Gastroesophageal sphincter (tissue), 4 donors: ENCODE measurements around the gene CELA1. TPM values are rescaled to one million over a fixed set of nuclear protein-coding genes. Genes with fewer than 3 reads are reported as not detected.
A peak's percentile ranks its signal among the peaks of the same experiment; 100 is the strongest.

Experiments
- ATAC-seq: fragments of 150-250 bp; one replicate; pipeline ENCODE4 v1.9.1; 2016; ENCODE audit warnings: mild to moderate bottlenecking, moderate library complexity
- H3K27ac ChIP-seq, 4 donors: fragments of 200-600 bp; sonication (generic) in 3 of 4; 1 replicate in 3 of 4; 2 replicates in 1 of 4; pipeline ENCODE4 v1.5.1; 2016 to 2019
- H3K27me3 ChIP-seq: fragments of 200-600 bp; sonication (generic); one replicate; pipeline ENCODE4 v1.5.1; 2019
- H3K36me3 ChIP-seq, 2 donors: fragments of 200-600 bp; sonication (generic); one replicate each; pipeline ENCODE4 v1.5.1; 2019; ENCODE audit warnings: control low read depth in 1 of 2
- H3K4me1 ChIP-seq, 3 donors: fragments of 200-600 bp; sonication (generic); 1 replicate in 2 of 3; 2 replicates in 1 of 3; pipeline ENCODE4 v1.5.1; 2016 to 2019; ENCODE audit warnings: control low read depth in 2 of 3
- H3K4me3 ChIP-seq, 2 donors: fragments of 200-600 bp; sonication (generic); one replicate each; pipeline ENCODE4 v1.5.1; 2019; ENCODE audit warnings: mild to moderate bottlenecking in 1 of 2, moderate library complexity in 1 of 2
- H3K9me3 ChIP-seq, 3 donors: fragments of 200-600 bp; sonication (generic); one replicate each; pipeline ENCODE4 v1.5.1; 2017 to 2019; ENCODE audit warnings: control low read depth in 2 of 3
- CTCF ChIP-seq, 4 experiments: fragments of 200-600 bp in 2 of 4; fragments of 450-650 bp in 2 of 4; sonication (generic) in 1 of 4; IDR thresholded peaks; one replicate each; pipeline ENCODE4 v1.5.1; 2017 to 2019; ENCODE audit warnings: antibody characterized with exemption in 4 of 4, mild to moderate bottlenecking in 2 of 4, moderate library complexity in 2 of 4
- EP300 ChIP-seq: sonication (generic); formaldehyde crosslinking; IDR thresholded peaks from one replicate; pipeline ENCODE4 v1.6.1; 2017; ENCODE audit warnings: antibody characterized with exemption, mild to moderate bottlenecking
- POLR2A ChIP-seq, 2 donors: fragments of 450-650 bp; IDR thresholded peaks; one replicate each; pipeline ENCODE4 v1.6.1; 2017; ENCODE audit warnings: antibody characterized with exemption in 2 of 2, mild to moderate bottlenecking in 2 of 2, moderate library complexity in 1 of 2
- POLR2AphosphoS5 ChIP-seq: sonication (generic); formaldehyde crosslinking; IDR thresholded peaks from one replicate; pipeline ENCODE4 v1.6.1; 2017; ENCODE audit warnings: antibody characterized with exemption
- WGBS, 2 donors: methylation state at CpG; one replicate each; pipeline ENCODE4 v1.1.5; 2018; ENCODE audit warnings: low coverage in 1 of 2; 5-methylcytosine and 5-hydroxymethylcytosine counted together
- total RNA-seq, 4 donors: library from RNA; depleted of rRNA; stranded (reverse); fragments of >200 nt; gene quantifications; one replicate each; pipeline ENCODE4 v1.1.0, GENCODE V29; 2016

CELA1 gene
- total RNA-seq, 4 donors from 2014 or later: not detected

- WGBS, 2 donors: 80 to 83% methylated on average over 5 of the region's 15 CpGs
- H3K27ac ChIP-seq: peak overlapping the region in 2 of 4 donors; percentile 31 to 66
- ATAC-seq: peak; percentile 10
Measured at GRCh38 chr12:51323317-51323960, 23.0 kb downstream of the CELA1 start.

GRCh38 chr12:51322452-51322851, 24.0 kb downstream of the CELA1 start:
- peaks cover 8% of the 10 kb centered on the region for H3K27me3 ChIP-seq
- 82 to 92% methylated on average over 4 to 5 of the region's 5 CpGs for WGBS, 2 donors
- H3K4me1 ChIP-seq: no peaks in the 10 kb centered on the region
- no peak for TF ChIP-seq EP300
- no peak for TF ChIP-seq POLR2A (IDR thresholded peaks at IDR 0.05)
- TF ChIP-seq CTCF (IDR thresholded peaks at IDR 0.05): no peak
- TF ChIP-seq POLR2AphosphoS5: no peak
- H3K4me3 ChIP-seq: no peak overlapping the region
- no peaks in the 10 kb centered on the region for H3K36me3 ChIP-seq
- no peaks in the 10 kb centered on the region for H3K9me3 ChIP-seq
- no peak overlapping the region for H3K27ac ChIP-seq
- ATAC-seq: no peak

More at GRCh38 chr12:51323317-51323960, 23.0 kb downstream of the CELA1 start:
- Histone ChIP-seq H3K9me3 (no peaks in the 10 kb centered on the region), H3K36me3 (no peaks in the 10 kb centered on the region), H3K4me3 (peak overlapping the region in 1 of 2 donors; percentile 41), H3K4me1 (no peaks in the 10 kb centered on the region), H3K27me3 (peaks cover 8% of the 10 kb centered on the region)
- TF ChIP-seq CTCF (IDR thresholded peaks at IDR 0.05) (no peak), POLR2AphosphoS5 (no peak), POLR2A (IDR thresholded peaks at IDR 0.05) (no peak), EP300 (no peak)

- Histone ChIP-seq H3K36me3 (no peaks in the 10 kb centered on the region), H3K4me3 (no peak overlapping the region), H3K9me3 (no peaks in the 10 kb centered on the region), H3K27me3 (peaks cover 8% of the 10 kb centered on the region), H3K4me1 (no peaks in the 10 kb centered on the region), H3K27ac (no peak overlapping the region)
- no peak for TF ChIP-seq POLR2AphosphoS5
- no peak for TF ChIP-seq CTCF (IDR thresholded peaks at IDR 0.05)
- TF ChIP-seq POLR2A (IDR thresholded peaks at IDR 0.05): no peak
- TF ChIP-seq EP300: no peak
- 85 to 100% methylated on average over 2 to 3 of the region's 3 CpGs for WGBS, 2 donors
- ATAC-seq: no peak
Measured at GRCh38 chr12:51321882-51322281, 24.6 kb downstream of the CELA1 start.

- no peak for ATAC-seq
- Histone ChIP-seq H3K4me3 (no peak overlapping the region), H3K27ac (no peak overlapping the region), H3K27me3 (peaks cover 8% of the 10 kb centered on the region), H3K36me3 (no peaks in the 10 kb centered on the region), H3K9me3 (no peaks in the 10 kb centered on the region), H3K4me1 (no peaks in the 10 kb centered on the region)
- WGBS, 2 donors: 35 to 50% methylated on average over 2 to 3 of the region's 3 CpGs
- TF ChIP-seq POLR2A (IDR thresholded peaks at IDR 0.05): no peak
- TF ChIP-seq CTCF (IDR thresholded peaks at IDR 0.05): no peak
- no peak for TF ChIP-seq POLR2AphosphoS5
- no peak for TF ChIP-seq EP300
Measured at GRCh38 chr12:51320695-51321320, 25.7 kb downstream of the CELA1 start.

GRCh38 chr12:51320311-51320694, 26.2 kb downstream of the CELA1 start:
- 46 to 59% methylated on average over 2 to 4 of the region's 4 CpGs for WGBS, 2 donors

More at GRCh38 chr12:51320311-51320694, 26.2 kb downstream of the CELA1 start:
- Histone ChIP-seq H3K27ac (no peak overlapping the region), H3K27me3 (peaks cover 8% of the 10 kb centered on the region), H3K4me1 (no peaks in the 10 kb centered on the region), H3K9me3 (no peaks in the 10 kb centered on the region), H3K4me3 (no peak overlapping the region), H3K36me3 (no peaks in the 10 kb centered on the region)
- ATAC-seq: no peak
- TF ChIP-seq POLR2A (IDR thresholded peaks at IDR 0.05): no peak
